Mucosa of descending colon (tissue), 3 donors: ENCODE results near the gene FLOT2. TPM values are rescaled to one million over a fixed set of nuclear protein-coding genes. Genes with fewer than 3 reads are reported as not detected.
"Not testable (repeated sequence)": the region's sequence is repeated elsewhere in the genome, so short reads cannot be mapped to it uniquely, and the experiment has no call there.

Source experiments
- ATAC-seq: fragments of 200-7000 bp; cut with Tn5 transposase; one replicate; pipeline ENCODE4 v1.9.1; 2020; ENCODE audit warnings: mild to moderate bottlenecking, moderate library complexity
- DNase-seq, 3 donors: peaks; one replicate each; pipeline ENCODE4 v3.0.0-alpha.2; 2020
- H3K36me3 ChIP-seq: fragments of 200-600 bp; one replicate; pipeline ENCODE4 v1.8.0; 2021; ENCODE audit warnings: low read depth, mild to moderate bottlenecking
- H3K4me1 ChIP-seq: fragments of 200-600 bp; one replicate; pipeline ENCODE4 v1.8.0; 2021; ENCODE audit warnings: low read depth, mild to moderate bottlenecking
- H3K4me3 ChIP-seq: fragments of 200-600 bp; one replicate; pipeline ENCODE4 v1.8.0; 2021; ENCODE audit warnings: mild to moderate bottlenecking
- H3K9me3 ChIP-seq: fragments of 200-600 bp; one replicate; pipeline ENCODE4 v1.8.0; 2021; ENCODE audit warnings: mild to moderate bottlenecking
- intact Hi-C, 2 donors: fragments of 100-400 bp; cut with DNase I in 1 of 2; cut with micrococcal nuclease in 1 of 2; formaldehyde crosslinking; loops; one replicate each; pipeline versions ENCODE4 v1.11.0 to v1.11.1; 2022; cut with DNase I, micrococcal nuclease
- total RNA-seq, 3 donors: library from RNA; stranded (reverse); fragmentation: NEBNext Ultra II Directional in 2 of 3; extraction: Animal tissue kit (Norgen Biotek cat#: 25700) in 2 of 3; gene quantifications; one replicate each; pipeline versions ENCODE4 v1.2.1 to v1.2.4, GENCODE V29; 2021 to 2023
- TF ChIP-seq, protein P1 (sequence below): fragments of 200-600 bp; IDR thresholded peaks from one replicate; pipeline ENCODE4 v1.8.0; 2022; ENCODE audit warnings: antibody characterized with exemption, mild to moderate bottlenecking
- donor health status: DM: no; HTN: no; CAD: no; lungs with moderate emphysema.
- donor health status: DM: no; HTN: no; CAD: no.
- donor health status: DM: no; HTN: yes; CAD: no.

FLOT2 gene
- total RNA-seq, 3 donors from 2014 or later = 87.9 to 98.0 (median 89.8) TPM

DNA sequence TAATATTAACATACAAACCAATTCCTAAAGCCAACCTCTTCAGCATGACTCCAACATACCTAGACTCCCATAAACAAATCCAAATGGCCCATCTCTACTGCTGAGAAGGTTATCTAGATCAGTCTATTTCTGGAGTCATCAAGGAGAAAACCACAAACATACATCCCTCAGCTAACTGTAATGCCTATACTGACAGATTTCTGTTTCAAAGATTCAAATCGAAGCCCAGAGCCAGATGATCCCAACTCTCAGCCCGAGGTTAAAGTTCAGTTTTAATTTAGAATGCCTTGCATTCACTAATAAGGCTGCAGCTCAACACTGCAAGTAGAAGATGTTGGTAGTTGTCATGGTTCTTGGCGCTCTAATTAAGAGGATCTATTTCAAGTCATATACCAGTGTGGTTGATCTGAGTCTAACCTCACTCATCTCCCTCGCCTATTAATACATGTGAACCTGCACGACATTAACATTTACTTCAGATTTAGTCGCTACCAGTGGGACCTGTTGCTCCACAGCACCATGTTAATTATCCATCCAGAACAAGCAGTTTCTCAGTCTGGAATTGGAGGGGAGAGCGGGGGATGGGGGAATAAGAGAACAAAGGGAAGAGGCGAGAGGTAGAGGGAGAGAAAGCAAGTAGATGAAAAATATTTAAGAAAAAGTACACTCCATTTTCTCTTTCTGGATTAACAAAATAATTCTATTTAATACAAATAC lies 38.4 kb upstream of the FLOT2 start:
- Histone ChIP-seq H3K4me1 (peaks cover 12% of the 10 kb centered on the region), H3K9me3 (no peaks in the 10 kb centered on the region)

DNA sequence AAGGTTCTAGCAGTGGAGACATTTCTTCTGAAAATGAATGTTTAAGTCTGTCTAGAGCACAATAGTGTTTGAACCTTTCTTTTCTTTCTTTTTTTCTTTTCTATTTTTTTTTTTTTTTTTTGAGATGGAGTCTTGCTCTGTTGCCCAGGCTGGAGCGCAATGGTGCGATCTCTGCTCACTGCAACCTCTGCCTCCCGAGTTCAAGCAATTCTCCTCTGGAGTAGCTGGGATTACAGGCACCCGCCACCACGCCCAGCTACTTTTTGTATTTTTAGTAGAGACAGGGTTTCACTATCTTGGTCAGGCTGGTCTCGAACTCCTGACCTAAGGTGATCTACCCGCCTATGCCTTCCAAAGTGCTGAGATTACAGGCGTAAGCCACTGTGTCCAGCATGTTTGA lies 37.0 kb upstream of the FLOT2 start:
- DNase-seq, intact Hi-C loops, H3K4me3 ChIP-seq, ATAC-seq, H3K36me3 ChIP-seq, H3K9me3 ChIP-seq: not testable (repeated sequence)
- H3K4me1 ChIP-seq = peaks cover 12% of the 10 kb centered on the region

More for the DNA sequence above, 38.4 kb upstream of the FLOT2 start:
- ATAC-seq (no peak), DNase-seq (no peak)
- TF ChIP-seq, protein P1, sequence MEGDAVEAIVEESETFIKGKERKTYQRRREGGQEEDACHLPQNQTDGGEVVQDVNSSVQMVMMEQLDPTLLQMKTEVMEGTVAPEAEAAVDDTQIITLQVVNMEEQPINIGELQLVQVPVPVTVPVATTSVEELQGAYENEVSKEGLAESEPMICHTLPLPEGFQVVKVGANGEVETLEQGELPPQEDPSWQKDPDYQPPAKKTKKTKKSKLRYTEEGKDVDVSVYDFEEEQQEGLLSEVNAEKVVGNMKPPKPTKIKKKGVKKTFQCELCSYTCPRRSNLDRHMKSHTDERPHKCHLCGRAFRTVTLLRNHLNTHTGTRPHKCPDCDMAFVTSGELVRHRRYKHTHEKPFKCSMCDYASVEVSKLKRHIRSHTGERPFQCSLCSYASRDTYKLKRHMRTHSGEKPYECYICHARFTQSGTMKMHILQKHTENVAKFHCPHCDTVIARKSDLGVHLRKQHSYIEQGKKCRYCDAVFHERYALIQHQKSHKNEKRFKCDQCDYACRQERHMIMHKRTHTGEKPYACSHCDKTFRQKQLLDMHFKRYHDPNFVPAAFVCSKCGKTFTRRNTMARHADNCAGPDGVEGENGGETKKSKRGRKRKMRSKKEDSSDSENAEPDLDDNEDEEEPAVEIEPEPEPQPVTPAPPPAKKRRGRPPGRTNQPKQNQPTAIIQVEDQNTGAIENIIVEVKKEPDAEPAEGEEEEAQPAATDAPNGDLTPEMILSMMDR = no peak
- Histone ChIP-seq H3K4me3 (no peak overlapping the region), H3K36me3 (no peaks in the 10 kb centered on the region)
- intact Hi-C loops = no loop called here

DNA sequence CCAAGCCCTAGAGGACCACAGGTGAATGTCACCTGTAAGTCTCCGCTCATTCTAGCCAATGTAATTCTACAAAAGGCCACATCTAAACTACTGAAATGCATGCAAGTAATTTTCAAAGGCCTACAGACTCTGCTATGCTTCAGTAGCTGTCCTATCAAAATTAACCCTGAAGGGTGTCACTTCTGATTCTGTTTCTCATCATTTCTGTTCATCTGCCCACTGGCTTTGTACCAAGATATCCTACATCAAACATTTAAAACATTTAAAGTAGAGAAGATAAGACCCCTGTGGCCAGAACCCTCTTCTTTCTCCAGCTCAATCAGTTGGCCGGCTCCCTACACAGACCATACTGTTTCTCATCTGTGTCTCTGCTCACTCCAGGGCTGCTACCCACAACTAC lies 32.3 kb upstream of the FLOT2 start:
- Histone ChIP-seq H3K4me3 (no peak overlapping the region), H3K9me3 (no peaks in the 10 kb centered on the region), H3K36me3 (no peaks in the 10 kb centered on the region), H3K4me1 (no peaks in the 10 kb centered on the region)
- intact Hi-C loops = no loop called here
- TF ChIP-seq, protein P1 = no peak
- DNase-seq (no peak), ATAC-seq (no peak)

DNA sequence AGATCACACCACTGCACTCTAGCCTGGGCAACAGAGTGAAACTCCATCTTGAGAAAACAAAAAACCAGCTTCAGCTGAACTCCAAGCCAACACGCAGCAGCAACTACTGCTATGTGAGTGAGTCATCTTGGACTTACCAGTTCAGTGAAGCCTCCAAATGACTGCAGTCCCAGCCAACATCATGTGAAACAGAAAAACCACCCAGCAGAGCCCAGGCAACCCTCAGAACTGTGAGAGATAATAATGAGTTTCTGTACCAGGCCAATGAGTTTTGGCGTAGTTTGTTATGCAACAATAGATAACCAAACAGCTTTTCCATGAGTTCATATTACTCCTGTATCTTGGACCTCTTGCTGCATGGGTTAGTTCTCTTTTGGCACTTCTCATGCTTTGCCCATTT lies 30.5 kb upstream of the FLOT2 start:
- no peak overlapping the region for H3K4me3 ChIP-seq

DNA sequence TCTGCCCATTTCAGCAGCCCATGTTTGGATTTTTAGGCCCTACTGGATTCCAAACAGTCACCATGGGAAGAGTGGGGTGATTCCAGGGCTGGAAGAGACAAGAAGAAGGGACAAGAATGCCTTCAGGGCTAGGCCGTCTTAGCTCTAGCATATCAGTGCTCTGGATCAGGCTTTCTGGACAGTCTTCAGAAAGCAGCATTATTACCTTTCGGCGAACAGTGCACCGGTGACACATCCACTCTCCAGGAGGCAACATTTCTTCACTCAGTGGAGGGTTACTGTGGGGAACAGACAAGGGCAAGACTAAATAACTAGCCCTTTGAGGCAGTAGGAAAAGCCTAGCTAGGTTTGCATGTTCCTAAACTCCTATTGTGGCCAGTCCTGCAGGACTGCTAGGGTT lies 29.3 kb upstream of the FLOT2 start:
- no peaks in the 10 kb centered on the region for H3K36me3 ChIP-seq
- no peaks in the 10 kb centered on the region for H3K4me1 ChIP-seq
- H3K9me3 ChIP-seq = no peaks in the 10 kb centered on the region
- no peak for ATAC-seq
- no peak for DNase-seq
- TF ChIP-seq, protein P1 = no peak
- intact Hi-C loops = no loop called here
- no peak overlapping the region for H3K4me3 ChIP-seq

More for the DNA sequence above, 30.5 kb upstream of the FLOT2 start:
- TF ChIP-seq, protein P1 = no peak
- DNase-seq (no peak), ATAC-seq (no peak)
- H3K9me3 ChIP-seq = no peaks in the 10 kb centered on the region
- H3K36me3 ChIP-seq = no peaks in the 10 kb centered on the region
- no peaks in the 10 kb centered on the region for H3K4me1 ChIP-seq
- intact Hi-C loops = no loop called here

DNA sequence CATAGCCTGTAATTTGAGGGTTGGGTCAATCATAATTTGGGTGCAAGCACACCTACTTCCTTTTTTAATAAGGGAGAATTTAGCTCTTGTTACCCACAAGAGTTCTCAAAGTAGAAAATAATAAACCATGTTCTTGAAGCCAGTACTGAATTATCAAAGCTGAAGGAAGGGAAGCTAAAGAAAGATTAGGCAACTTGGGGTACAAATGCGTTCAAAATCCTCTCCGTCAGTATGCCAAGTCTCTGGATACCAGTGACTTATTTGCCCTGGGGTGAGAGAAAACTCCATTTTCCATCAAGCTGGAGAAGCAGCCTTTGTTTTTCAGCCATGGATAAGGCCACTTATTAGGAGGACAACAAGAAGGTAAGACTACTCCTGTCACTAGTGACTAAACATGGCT lies 28.8 kb upstream of the FLOT2 start:
- Histone ChIP-seq H3K36me3 (no peaks in the 10 kb centered on the region), H3K9me3 (no peaks in the 10 kb centered on the region), H3K4me3 (no peak overlapping the region), H3K4me1 (no peaks in the 10 kb centered on the region)
- ATAC-seq (no peak), DNase-seq (no peak)
- intact Hi-C loops = no loop called here
- TF ChIP-seq, protein P1 = no peak
